Measurements from ENCODE around the gene TXNL4A.
"Not testable (repeated sequence)": the region's sequence is repeated elsewhere in the genome, so short reads cannot be mapped to it uniquely, and the experiment has no call there.

The TXNL4A gene

DNA sequence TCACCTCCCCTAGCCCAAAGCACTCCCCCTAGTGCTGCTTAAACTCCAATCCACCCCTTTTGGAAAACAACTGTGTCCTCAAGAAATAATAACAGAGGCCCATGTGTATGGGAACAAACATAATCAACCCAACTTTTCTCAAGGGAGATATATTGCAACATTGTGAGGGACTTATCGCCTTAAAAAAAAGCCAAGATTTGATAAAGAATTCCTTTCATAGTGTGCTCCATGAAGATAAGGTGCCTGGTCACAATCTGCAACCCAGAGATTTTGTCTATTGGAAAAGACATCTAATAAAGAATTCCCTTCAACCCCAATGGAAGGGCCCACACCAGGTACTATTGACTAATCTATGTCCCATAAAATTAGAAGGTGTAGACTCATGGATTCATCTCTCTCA lies 41.3 kb upstream of the TXNL4A start:
- TF ChIP-seq, protein P1, sequence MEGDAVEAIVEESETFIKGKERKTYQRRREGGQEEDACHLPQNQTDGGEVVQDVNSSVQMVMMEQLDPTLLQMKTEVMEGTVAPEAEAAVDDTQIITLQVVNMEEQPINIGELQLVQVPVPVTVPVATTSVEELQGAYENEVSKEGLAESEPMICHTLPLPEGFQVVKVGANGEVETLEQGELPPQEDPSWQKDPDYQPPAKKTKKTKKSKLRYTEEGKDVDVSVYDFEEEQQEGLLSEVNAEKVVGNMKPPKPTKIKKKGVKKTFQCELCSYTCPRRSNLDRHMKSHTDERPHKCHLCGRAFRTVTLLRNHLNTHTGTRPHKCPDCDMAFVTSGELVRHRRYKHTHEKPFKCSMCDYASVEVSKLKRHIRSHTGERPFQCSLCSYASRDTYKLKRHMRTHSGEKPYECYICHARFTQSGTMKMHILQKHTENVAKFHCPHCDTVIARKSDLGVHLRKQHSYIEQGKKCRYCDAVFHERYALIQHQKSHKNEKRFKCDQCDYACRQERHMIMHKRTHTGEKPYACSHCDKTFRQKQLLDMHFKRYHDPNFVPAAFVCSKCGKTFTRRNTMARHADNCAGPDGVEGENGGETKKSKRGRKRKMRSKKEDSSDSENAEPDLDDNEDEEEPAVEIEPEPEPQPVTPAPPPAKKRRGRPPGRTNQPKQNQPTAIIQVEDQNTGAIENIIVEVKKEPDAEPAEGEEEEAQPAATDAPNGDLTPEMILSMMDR (IDR thresholded peaks at IDR 0.05; ENCODE audit: low read depth, low read length, missing control alignments), result no peak
- no peak for DNase-seq (ENCODE audit: low read depth)
- H3K4me3 ChIP-seq (ENCODE audit: low read depth, low read length), result no peak overlapping the region

DNA sequence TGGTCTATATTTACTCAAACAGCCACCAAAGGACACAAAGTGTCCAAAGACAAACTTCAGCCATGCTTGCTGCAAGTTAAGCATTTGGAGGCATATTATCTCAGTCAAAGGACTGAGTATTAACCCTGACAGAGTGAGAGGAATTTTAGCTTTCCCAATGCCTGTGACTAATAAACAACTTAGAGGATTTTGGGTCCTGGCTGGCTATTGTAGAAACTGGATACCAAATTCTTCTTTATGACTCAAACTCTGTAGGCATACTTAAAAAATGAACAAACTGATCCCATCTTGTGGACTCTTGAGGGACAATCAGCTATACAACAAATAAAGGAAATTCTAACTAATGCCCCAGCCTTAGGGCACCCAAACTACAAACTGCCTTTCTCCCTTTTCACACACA lies 39.4 kb upstream of the TXNL4A start:
- H3K4me3 ChIP-seq (ENCODE audit: low read depth, low read length); DNase-seq (ENCODE audit: low read depth): not testable (repeated sequence)

DNA sequence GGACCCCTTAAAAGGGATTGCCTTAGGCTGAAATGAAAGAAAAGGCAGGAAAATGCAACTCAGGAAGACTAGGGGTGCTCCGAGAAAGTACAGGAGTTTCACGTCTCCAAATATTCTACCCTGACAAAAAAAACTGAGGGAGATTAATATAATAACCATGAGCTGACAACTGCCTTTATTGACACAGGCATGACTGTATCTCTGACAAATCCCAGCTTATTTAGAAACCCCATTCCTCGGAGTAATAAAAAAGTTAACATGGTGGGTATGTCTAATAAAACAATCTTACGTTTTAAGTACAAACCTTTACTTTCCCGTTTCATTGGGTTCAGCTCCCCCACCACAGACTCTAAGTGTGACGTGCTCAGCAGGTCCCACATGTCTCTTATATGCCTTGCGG lies 38.0 kb upstream of the TXNL4A start:
- TF ChIP-seq, protein P1 (IDR thresholded peaks at IDR 0.05; ENCODE audit: low read depth, low read length, missing control alignments), result no peak
- H3K4me3 ChIP-seq (ENCODE audit: low read depth, low read length), result no peak overlapping the region
- no peak for DNase-seq (ENCODE audit: low read depth)

DNA sequence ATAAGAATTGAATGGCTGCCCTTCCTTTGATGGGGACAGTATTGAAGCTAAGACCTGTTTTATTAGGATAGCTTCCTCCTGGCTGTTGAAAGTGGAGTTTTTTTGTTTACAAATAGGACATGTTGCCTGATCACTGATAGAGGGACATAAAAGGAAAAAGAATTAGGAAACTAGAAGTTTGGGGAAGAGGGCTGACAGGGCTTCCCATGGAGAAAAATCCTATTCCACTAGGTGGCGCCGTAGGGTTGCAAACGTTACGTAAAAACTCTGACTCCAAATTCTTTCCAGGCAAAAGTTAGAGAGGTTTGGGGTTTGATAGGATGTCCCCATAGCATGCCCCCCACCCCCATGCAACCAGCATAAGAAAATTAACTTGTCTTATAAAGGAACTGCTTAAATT lies 34.8 kb upstream of the TXNL4A start:
- H3K4me3 ChIP-seq (ENCODE audit: low read depth, low read length), result no peak overlapping the region
- no peak for DNase-seq (ENCODE audit: low read depth)
- TF ChIP-seq, protein P1 (IDR thresholded peaks at IDR 0.05; ENCODE audit: low read depth, low read length, missing control alignments), result peak; percentile 46

DNA sequence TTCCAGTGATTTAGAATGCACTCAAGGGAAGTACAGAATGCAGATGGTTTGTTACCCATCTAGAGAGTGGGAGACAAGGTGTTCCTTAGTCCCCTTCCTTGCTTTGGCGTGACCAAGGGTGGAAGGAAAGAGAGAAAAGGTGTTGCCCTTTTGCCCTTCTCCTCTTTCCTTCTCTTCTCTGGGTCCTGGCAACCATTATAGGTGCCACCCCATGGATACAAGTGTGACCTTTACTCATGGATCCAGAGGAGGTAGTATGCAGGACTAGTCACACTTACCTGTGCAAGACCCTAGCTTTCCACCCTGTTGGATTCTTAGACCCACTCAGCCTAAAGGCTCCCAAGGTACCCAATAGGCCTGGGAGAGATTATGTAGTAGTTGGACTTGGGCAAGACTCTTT lies 34.2 kb upstream of the TXNL4A start:
- no peak overlapping the region for H3K4me3 ChIP-seq (ENCODE audit: low read depth, low read length)
- no peak for DNase-seq (ENCODE audit: low read depth)
- TF ChIP-seq, protein P1 (IDR thresholded peaks at IDR 0.05; ENCODE audit: low read depth, low read length, missing control alignments), result no peak

DNA sequence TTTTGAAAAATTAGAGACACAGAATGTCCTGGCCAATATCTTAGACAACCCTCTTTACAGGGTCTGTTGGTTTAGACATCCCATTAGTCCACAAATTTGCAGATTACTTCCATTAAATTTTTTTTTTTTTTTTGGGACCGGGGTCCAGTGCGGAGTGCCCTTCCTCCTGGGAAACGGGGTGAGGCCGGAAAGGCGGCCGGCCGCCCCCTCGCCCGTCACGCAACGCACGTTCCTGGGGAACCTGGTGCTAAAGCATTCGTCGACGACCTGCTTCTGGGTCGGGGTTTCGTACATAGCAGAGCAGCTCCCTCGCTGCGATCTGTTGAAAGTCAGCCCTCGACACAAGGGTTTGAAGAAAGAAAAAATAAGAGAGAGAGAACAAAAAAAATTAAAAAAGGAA lies 24.4 kb upstream of the TXNL4A start:
- DNase-seq (ENCODE audit: low read depth), result no peak
- no peak overlapping the region for H3K4me3 ChIP-seq (ENCODE audit: low read depth, low read length)
- TF ChIP-seq, protein P1 (IDR thresholded peaks at IDR 0.05; ENCODE audit: low read depth, low read length, missing control alignments), result no peak

DNA sequence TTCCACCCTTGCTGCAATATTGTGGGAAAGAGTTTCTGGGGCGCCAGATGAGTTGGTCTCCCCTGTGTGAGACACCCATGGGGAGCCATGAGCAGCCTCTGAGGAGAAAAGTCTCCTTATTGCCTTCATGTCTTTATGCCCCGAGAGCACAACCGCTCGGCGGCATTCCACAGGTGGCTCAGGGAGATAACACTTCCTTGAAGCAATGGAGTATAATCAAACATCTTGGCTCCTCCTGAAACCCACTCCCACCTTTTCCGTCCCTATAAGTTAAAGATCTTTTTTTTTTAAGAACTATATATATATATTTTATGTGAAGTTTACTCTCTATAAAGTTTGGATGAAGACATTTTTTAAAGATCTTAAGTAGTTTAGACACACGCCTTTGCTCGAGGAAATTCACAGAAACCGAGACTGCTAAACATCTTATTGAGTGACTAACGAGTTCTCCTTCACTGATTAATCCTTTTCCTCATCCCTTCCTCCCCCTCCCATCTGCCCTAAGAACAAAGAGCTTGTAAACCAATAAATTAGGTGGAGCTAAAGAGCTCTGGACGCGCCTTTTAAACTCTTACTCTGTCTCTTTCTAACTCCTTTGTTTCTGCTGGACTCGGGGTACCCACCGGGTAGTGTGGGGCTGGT lies 23.3 kb upstream of the TXNL4A start:
- not testable (repeated sequence) for H3K4me3 ChIP-seq (ENCODE audit: low read depth, low read length); DNase-seq (ENCODE audit: low read depth)

DNA sequence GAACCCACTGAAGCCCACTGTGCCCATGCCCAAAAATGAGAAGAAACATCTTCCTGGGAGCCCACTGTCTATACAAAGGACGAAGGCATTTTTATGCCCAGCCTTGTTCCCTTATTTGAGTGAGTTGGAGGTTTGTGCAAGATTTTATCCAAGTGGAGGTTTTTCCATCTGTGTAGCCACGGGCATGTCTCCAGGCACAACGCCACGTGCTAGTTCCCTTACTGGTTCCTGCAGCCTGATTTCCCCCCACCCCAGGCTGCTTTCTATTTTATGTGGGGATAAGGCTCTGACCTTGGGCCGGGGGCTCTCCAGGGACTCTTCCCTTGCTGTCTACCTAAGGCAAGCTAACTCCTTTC lies 22.2 kb upstream of the TXNL4A start:
- no peak for DNase-seq (ENCODE audit: low read depth)
- H3K4me3 ChIP-seq (ENCODE audit: low read depth, low read length), result no peak overlapping the region
- TF ChIP-seq, protein P1 (IDR thresholded peaks at IDR 0.05; ENCODE audit: low read depth, low read length, missing control alignments), result no peak
